Nephron (organoid): ENCODE measurements around the gene RAD18.

ENCODE experiments used
- H3K27ac Mint-ChIP-seq, 3 experiments: 2 replicates each; pipeline ENCODE4 v1.8.0; 2020; ENCODE audit warnings: mixed read lengths in 3 of 3, mild to moderate bottlenecking in 2 of 3, moderate library complexity in 1 of 3
- H3K27me3 Mint-ChIP-seq: 2 replicates; pipeline ENCODE4 v1.8.0; 2021; ENCODE audit warnings: low read depth, mild to moderate bottlenecking, moderate library complexity, mixed read lengths
- H3K36me3 Mint-ChIP-seq: 2 replicates; pipeline ENCODE4 v1.8.0; 2020; ENCODE audit warnings: low read depth, mixed read lengths
- H3K4me1 Mint-ChIP-seq: 2 replicates; pipeline ENCODE4 v1.8.0; 2020; ENCODE audit warnings: mixed read lengths
- H3K4me3 Mint-ChIP-seq, 3 experiments: 2 replicates each; pipeline ENCODE4 v1.8.0; 2020; ENCODE audit warnings: mild to moderate bottlenecking in 3 of 3, mixed read lengths in 3 of 3, moderate library complexity in 2 of 3
- H3K9me3 Mint-ChIP-seq: 2 replicates; pipeline ENCODE4 v1.8.0; 2020; ENCODE audit warnings: mixed read lengths
- TF ChIP-seq, protein P1 (sequence below), 3 experiments: fragments of 200-600 bp; sonication (generic); IDR thresholded peaks; one replicate each; pipeline ENCODE4 v1.5.0; 2021; ENCODE audit warnings: antibody characterized with exemption in 3 of 3; ENCODE audit not compliant: unreplicated experiment in 3 of 3

RAD18 gene

DNA sequence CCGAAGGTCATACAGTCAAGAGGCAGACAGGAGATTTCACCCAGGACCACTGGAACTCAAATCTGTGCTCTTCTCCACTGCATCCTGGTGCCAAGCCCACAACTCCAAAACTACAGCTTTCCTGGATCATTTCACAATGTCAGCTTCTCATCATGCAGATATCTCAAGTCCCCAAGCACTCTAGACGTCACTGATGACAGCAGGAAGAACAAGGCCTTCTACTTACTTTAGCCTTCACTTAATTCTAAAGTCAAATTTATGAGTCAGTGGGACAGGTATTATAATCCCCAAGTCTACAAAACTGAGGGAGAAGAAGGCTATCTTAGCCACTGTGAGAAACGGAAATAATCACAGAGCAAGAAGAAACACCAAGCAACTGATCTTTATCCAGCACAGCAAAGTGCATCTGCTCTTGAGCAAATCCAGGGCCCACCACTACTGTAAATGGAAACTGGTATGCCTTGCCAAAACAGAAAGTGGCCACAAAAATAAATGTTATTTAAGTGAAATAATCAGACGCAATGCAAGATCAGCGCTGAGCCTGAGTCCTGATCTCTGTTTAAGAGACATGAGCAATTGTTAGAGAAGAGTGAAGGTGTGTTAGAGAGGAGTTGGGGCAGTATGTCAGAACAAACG, 928 bp downstream of the RAD18 start:
- Mint-ChIP-seq H3K27ac (peak overlapping the region in 1 of 3 experiments; percentile 84), H3K27me3 (peaks cover 4% of the 10 kb centered on the region), H3K4me3 (peak overlapping the region; percentile 89 to 97 (median 91)), H3K4me1 (peaks cover 25% of the 10 kb centered on the region), H3K36me3 (no peaks in the 10 kb centered on the region), H3K9me3 (no peaks in the 10 kb centered on the region)
- TF ChIP-seq, protein P1, sequence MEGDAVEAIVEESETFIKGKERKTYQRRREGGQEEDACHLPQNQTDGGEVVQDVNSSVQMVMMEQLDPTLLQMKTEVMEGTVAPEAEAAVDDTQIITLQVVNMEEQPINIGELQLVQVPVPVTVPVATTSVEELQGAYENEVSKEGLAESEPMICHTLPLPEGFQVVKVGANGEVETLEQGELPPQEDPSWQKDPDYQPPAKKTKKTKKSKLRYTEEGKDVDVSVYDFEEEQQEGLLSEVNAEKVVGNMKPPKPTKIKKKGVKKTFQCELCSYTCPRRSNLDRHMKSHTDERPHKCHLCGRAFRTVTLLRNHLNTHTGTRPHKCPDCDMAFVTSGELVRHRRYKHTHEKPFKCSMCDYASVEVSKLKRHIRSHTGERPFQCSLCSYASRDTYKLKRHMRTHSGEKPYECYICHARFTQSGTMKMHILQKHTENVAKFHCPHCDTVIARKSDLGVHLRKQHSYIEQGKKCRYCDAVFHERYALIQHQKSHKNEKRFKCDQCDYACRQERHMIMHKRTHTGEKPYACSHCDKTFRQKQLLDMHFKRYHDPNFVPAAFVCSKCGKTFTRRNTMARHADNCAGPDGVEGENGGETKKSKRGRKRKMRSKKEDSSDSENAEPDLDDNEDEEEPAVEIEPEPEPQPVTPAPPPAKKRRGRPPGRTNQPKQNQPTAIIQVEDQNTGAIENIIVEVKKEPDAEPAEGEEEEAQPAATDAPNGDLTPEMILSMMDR (IDR thresholded peaks at IDR 0.05; ENCODE audit: unreplicated experiment in 3 of 3), result no peak

DNA sequence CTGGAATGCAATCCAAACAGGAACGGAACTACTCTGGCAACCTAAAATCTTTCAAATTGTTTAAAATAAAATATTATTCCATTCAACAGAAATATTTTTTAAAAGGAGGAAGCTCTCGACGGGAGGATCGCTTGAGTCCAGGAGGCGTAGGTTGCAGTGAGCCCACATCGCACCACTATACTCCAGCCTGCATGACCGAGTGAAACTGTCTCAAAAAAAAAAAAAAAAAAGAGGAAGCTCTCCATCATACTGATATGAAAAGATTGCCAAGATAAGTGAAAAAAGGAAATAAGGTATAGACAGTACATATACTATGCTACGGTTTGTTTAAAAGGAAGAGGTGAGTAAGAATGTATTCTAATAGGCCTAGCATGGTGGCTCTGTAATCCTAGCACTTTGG, 3.6 kb downstream of the RAD18 start:
- TF ChIP-seq, protein P1 (IDR thresholded peaks at IDR 0.05; ENCODE audit: unreplicated experiment in 3 of 3), result no peak
- Mint-ChIP-seq H3K27me3 (no peaks in the 10 kb centered on the region), H3K27ac (no peak overlapping the region), H3K4me3 (peak overlapping the region; percentile 8 to 89 (median 17)), H3K4me1 (peaks cover 35% of the 10 kb centered on the region), H3K9me3 (no peaks in the 10 kb centered on the region), H3K36me3 (peaks cover 4% of the 10 kb centered on the region)

DNA sequence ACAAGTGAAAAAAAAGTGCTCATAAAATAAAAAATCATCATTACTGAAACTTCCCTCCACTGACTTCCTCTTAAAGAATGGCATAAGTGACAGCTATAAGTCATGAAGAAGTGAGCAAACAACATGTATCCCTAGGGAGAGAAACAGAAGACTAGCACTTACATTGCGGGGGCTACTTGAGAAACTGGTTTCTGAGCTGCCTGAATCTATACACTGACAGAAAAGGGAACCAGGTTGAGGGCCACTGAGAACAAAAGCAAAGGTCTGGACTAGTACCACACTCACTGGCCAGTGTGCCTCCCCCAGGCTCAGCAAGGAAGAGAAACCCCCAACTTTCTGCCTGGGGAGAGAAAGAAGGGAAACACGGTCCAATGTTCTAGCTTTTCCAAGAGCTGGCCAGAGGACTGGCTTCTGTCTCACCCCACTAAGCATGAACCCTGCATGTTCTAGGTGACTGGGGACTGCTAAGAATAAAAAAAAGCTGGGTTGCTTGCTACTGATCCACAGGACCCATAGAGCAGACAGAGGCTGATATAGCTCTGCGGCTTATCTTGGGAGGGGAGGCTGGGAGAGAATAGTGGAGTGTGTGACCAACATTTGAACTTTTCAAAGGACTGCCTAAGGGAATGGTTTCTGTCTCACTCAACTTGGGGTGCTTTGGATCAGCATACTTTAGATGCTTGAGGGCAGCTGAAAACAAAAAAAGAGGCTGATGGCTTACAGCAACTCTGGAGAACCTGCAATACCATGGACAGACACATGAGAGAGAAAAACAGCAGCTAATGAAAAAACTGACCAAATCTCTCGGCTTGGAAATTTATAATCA, 8.1 kb downstream of the RAD18 start:
- H3K4me3 Mint-ChIP-seq, result no peak overlapping the region

DNA sequence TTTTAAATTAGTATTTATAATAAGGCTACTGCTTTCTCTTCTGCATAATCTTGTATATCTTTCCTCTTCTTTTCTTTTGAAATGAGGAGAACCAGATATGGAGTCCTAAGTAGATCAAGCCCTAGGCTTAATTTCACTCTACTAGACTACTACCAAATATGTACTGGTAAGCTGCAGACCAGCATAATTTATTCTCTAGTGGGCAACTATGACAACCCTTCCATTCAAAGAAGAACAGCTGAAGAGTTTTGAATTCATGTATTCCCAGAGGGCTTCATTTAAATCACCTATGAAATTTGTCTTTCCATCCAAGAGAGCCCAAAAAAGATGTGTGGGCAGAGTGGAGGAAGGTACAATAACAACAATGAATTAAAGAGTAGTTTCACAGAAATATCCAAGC, 10.0 kb downstream of the RAD18 start:
- Mint-ChIP-seq H3K36me3 (peaks cover 4% of the 10 kb centered on the region), H3K4me1 (peaks cover 17% of the 10 kb centered on the region), H3K9me3 (no peaks in the 10 kb centered on the region), H3K27me3 (no peaks in the 10 kb centered on the region), H3K27ac (no peak overlapping the region), H3K4me3 (no peak overlapping the region)
- TF ChIP-seq, protein P1 (IDR thresholded peaks at IDR 0.05; ENCODE audit: unreplicated experiment in 3 of 3), result no peak

More for the DNA sequence above, 8.1 kb downstream of the RAD18 start:
- Mint-ChIP-seq H3K27me3 (no peaks in the 10 kb centered on the region), H3K36me3 (peaks cover 4% of the 10 kb centered on the region), H3K9me3 (no peaks in the 10 kb centered on the region), H3K4me1 (peaks cover 17% of the 10 kb centered on the region), H3K27ac (peak overlapping the region in 1 of 3 experiments; percentile 42)
- TF ChIP-seq, protein P1 (IDR thresholded peaks at IDR 0.05; ENCODE audit: unreplicated experiment in 3 of 3), result no peak

DNA sequence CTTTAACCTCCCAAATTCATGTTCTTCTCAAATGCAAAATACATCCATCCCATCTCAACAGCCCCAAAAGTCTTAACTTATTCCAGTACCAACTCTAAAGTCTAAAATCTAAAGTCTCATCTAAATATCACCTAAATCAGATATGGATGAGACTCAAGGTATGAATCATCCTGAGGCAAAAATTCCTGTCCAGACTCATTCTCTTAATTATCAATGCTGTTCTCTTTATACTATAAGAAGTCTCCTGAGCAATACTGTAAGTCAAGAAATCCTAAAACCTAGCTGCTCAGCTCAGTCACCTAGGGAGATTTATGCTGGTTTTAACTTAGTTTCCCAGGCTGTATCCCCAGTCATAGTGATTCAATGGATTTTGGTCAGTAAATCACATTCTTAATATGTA, 11.1 kb downstream of the RAD18 start:
- TF ChIP-seq, protein P1 (IDR thresholded peaks at IDR 0.05; ENCODE audit: unreplicated experiment in 3 of 3), result no peak
- peaks cover 8% of the 10 kb centered on the region for H3K36me3 Mint-ChIP-seq
- no peaks in the 10 kb centered on the region for H3K27me3 Mint-ChIP-seq
- no peak overlapping the region for H3K4me3 Mint-ChIP-seq
- no peaks in the 10 kb centered on the region for H3K9me3 Mint-ChIP-seq
- H3K27ac Mint-ChIP-seq, result no peak overlapping the region
- H3K4me1 Mint-ChIP-seq, result peaks cover 17% of the 10 kb centered on the region
